ENCODE measurements around the gene SNRPD3. TPM values are rescaled to one million over a fixed set of nuclear protein-coding genes. Genes with fewer than 3 reads are reported as not detected.
"Not testable (repeated sequence)": the region's sequence is repeated elsewhere in the genome, so short reads cannot be mapped to it uniquely, and the experiment has no call there.

Gene SNRPD3
- total RNA-seq, 1 experiment from 2014 or later: 133 TPM

GRCh38 chr22:24532075-24532474 is 23.7 kb upstream of the SNRPD3 start:
- no peak for DNase-seq (ENCODE audit: low read depth)

DNA sequence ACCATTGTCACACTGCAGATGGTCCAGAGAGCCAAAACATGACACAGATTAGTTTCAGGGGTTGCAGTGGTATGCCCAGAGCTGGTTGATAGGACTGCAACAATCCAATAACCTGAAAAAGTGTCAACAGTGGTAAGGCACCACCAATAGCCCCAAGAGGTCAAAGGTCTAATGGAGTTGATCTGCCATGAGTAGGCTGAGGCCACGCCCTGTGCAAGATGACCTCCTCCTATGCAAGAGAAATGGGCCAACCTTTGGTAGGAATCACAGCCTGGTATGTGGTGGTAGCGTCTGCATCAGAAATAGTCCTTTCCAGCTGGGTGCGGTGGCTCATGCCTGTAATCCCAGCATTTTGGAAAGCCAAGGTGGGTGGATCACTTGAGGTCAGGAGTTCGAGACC is 20.5 kb upstream of the SNRPD3 start:
- DNase-seq (ENCODE audit: low read depth): no peak

GRCh38 chr22:24536089-24536488 is 19.7 kb upstream of the SNRPD3 start:
- peak; percentile 75 for DNase-seq (ENCODE audit: low read depth)

- DNase-seq (ENCODE audit: low read depth): no peak
Measured at GRCh38 chr22:24540470-24540869, 15.3 kb upstream of the SNRPD3 start.

DNA sequence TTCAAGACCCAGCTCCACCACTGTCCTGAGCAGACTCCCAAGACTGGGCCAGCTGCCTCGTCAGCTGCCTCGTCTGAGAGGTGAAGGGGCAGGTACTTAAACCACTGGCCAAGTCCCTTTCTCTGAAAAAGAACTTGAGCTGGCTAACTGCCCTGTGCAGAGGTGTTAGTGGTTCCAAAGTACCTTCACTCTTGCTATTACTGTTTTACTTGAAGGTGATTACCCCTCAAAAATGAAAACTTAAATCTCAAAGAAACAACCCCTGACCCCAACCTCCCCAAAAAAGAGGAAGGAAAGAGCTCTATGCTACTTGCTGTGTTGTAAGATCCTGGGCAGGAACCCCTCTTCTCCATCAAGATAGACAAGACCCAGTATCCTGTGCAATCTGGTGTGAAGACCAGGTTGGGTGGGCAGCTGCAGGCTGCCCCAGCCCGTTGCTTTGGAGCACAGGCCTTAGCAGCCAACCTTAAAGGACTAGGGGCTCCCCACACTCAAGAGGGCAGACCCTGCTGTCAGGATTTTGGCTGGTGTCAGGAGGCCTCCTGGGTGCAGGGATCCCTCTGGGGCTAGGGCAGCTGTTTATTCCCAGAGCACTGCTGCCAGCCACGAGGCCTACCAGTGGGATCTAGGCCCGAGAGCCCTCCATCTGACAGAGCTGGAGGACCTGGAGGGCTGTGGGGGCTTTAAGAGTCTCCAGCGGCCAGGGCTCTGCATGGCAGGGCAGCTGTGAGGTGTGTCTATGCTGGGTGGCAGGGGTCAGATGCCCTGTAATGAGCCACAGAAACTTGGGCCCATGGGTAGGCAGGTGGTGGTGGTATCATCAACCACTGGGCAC is 13.9 kb upstream of the SNRPD3 start:
- no peak for DNase-seq (ENCODE audit: low read depth)

DNA sequence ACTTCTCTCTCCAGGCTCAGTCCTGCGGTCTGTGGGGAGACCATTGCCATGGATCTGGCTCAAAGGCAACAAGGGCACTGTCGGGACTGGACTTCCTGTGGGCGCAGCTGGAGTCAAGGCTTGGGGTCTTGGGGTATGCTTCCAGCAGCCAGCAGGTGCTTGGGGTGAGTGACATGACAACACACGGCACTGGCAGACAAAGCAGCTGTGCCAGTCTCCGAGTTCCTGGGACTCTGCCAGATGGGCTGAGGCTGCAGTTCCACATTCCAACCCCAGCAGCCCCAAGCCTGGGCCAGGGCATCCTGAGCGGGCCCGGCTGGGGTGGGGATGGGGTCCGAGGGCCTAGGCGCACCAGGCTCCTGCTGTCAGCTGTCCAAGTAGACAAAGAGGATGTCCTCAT is 13.2 kb upstream of the SNRPD3 start:
- peak; percentile 72 for DNase-seq (ENCODE audit: low read depth)

GRCh38 chr22:24543185-24543601 is 12.6 kb upstream of the SNRPD3 start:
- no peak for DNase-seq (ENCODE audit: low read depth)

GRCh38 chr22:24543679-24544243 is 12.0 kb upstream of the SNRPD3 start:
- no peak for DNase-seq (ENCODE audit: low read depth)

DNA sequence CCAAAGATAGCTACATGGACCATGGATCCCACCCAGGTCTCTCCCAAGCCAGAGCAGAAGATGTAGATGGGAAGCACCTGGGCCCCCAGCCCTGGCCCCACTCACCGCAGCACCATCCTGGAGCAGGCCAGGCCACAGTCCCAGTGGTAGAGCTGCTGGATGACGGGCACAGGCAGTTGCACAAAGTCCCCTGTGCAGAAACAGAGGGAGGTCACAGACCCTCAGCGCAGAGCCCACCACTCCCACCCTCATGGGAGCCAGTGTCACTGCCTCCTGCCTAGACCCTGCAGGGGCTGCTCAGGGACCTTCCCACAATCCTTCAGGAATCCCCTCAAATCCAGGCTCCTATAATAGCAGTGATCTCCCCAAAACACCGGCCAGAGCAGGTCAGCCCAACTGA is 7.0 kb upstream of the SNRPD3 start:
- no peak for DNase-seq (ENCODE audit: low read depth)

- DNase-seq (ENCODE audit: low read depth): no peak
Measured at GRCh38 chr22:24550028-24550901, 5.5 kb upstream of the SNRPD3 start.

DNA sequence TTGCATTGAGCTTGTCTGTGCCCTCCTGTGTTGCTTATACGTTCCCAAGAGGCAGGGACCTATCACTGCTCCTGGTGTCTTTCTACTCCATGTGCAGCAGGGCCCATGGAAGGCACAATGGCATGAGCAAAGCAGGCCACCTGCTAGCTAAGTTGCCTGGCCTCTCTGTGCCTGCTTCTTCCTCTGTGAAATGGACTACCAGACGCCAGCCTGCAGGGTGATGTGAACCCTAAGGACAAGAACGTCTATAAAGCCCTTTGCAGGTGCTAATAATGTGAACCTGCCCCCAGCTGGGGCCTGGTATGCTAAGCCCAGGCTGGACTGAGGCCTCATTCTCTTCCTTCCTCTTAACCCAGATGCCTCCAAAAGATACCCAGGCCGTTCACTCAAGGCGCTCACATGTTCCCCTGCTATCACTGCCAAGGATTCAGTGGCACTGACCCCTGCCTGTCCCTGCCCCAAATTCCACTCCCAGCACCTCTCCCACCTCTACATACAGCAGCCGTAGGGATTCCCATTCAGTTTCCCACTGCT is 4.8 kb upstream of the SNRPD3 start:
- DNase-seq (ENCODE audit: low read depth): no peak

GRCh38 chr22:24552503-24553286 is 3.1 kb upstream of the SNRPD3 start:
- not testable (repeated sequence) for DNase-seq (ENCODE audit: low read depth)

- DNase-seq (ENCODE audit: low read depth): no peak
Measured at GRCh38 chr22:24553597-24554312, 2.0 kb upstream of the SNRPD3 start.

GRCh38 chr22:24554313-24555164 is 1.3 kb upstream of the SNRPD3 start, which contains the start of gene GUCD1:
TSS of gene GUCD1 (minus strand) at chr22:24555138. CDS start at chr22:24554991, 147 bp downstream.
- DNase-seq (ENCODE audit: low read depth): peak; percentile 34

DNA sequence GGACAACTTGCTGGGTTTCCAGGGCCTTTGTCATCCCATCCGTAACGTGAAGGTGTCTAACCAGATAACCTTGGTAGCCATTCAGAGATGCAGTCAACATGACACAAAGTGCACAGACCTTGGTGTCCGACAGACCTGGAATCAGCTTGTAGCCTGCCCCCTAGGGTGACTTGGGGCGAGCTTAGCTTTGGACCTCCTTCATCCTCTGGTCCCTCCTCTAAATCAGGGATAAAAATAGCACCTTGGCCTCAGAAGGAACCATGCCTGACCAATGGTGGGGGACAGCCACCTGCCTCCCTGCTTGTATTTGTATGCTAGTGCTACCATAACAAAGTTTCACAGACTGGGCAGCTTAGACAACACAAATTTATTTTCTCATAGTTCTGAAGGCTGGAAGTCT is 3.7 kb downstream of the SNRPD3 start:
- DNase-seq (ENCODE audit: low read depth): no peak

DNA sequence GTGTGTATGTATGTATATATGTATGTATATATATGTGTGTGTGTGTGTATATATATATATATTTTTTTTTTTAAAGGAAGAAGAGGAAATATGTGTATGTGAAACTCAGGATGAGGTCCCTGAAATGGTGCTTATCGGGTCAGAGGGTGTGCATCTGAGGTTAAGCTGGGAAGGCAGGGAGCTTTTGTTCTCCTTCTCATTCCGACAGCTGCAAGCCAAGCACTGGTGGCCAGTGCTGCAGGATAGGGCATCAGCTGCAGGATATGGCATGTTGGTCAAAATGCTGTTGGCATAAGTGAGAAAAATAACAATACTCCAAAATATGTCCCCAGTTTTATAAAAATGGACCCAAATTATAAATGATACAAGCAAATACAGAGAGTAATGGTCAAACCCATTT is 7.4 kb downstream of the SNRPD3 start:
- peak; percentile 26 for DNase-seq (ENCODE audit: low read depth)

- peak; percentile 51 for DNase-seq (ENCODE audit: low read depth)
Measured at GRCh38 chr22:24564376-24565058, 8.7 kb downstream of the SNRPD3 start.

- no peak for DNase-seq (ENCODE audit: low read depth)
Measured at GRCh38 chr22:24565077-24565476, 9.3 kb downstream of the SNRPD3 start.

Measured in LHCN-M2 (cell line).